ENCODE data around the gene JTB. TPM values are rescaled to one million over a fixed set of nuclear protein-coding genes. Genes with fewer than 3 reads are reported as not detected.

Gene JTB
- total and polyA plus RNA-seq, 2 of the 4 experiments (the other 2 are of a cell fraction) = 123 to 138 TPM

GRCh38 chr1:153941826-153942725, 35.4 kb downstream of the JTB start:
- ATAC-seq (ENCODE audit: low read depth) = no peak
- Histone ChIP-seq H4K8ac (ENCODE audit: low read depth in 2 of 2, low read length in 2 of 2) (no peak overlapping the region), H3K79me1 (ENCODE audit: low read depth in 1 of 2, low read length in 2 of 2) (peaks cover 15 to 54% of the 10 kb centered on the region in 2 experiments), H3K36me3 (ENCODE audit: control insufficient read depth, insufficient read depth, low read length) (peaks cover 48% of the 10 kb centered on the region), H2BK120ac (ENCODE audit: low read depth, low read length) (no peak overlapping the region), H2AK9ac (replicated peaks; ENCODE audit: low read depth, low read length, poor library complexity) (no peak overlapping the region), H4K91ac (ENCODE audit: insufficient read depth, low read depth, low read length) (no peak overlapping the region), H3K27me3 (ENCODE audit: control insufficient read depth, insufficient read depth, low read length) (no peaks in the 10 kb centered on the region), H3K9me1 (ENCODE audit: insufficient read depth, low read length) (peaks cover 21% of the 10 kb centered on the region; the same call in 1 of the 2 replicates), H3K56ac (ENCODE audit: extremely low read depth, insufficient read depth, low read length) (no peak overlapping the region), H3K4me2 (ENCODE audit: low read depth, low read length) (no peak overlapping the region), H3K27ac (ENCODE audit: insufficient read depth, low read length) (no peak overlapping the region), H2AFZ (replicated peaks; ENCODE audit: low read length, poor library complexity) (peak overlapping the region; percentile 7), H3K4ac (ENCODE audit: low read depth, low read length) (no peak overlapping the region), H2BK20ac (ENCODE audit: low read depth, low read length) (no peak overlapping the region), H4K20me1 (ENCODE audit: insufficient read depth, low read length) (peaks cover 5% of the 10 kb centered on the region), H3K14ac (replicated peaks; ENCODE audit: low read depth, low read length) (no peak overlapping the region), H2BK15ac (ENCODE audit: low read depth, low read length) (no peak overlapping the region), H2BK5ac (ENCODE audit: low read depth, low read length, poor library complexity, severe bottlenecking) (no peak overlapping the region), H3K9ac (ENCODE audit: low read depth, low read length) (no peak overlapping the region), H3K4me1 (ENCODE audit: control insufficient read depth, insufficient read depth, low read length) (peaks cover 9% of the 10 kb centered on the region), H3K23ac (ENCODE audit: low read depth, low read length) (no peak overlapping the region), H3K18ac (ENCODE audit: low read depth, low read length) (no peak overlapping the region), H3K9me3 (ENCODE audit: control insufficient read depth, insufficient read depth, low read length) (no peaks in the 10 kb centered on the region), H4K5ac (ENCODE audit: low read depth, low read length) (no peak overlapping the region), H3K4me3 (ENCODE audit: insufficient read depth, low read depth, low read length) (no peak overlapping the region), H2AK5ac (ENCODE audit: low read depth, low read length) (no peak overlapping the region)
- dilution Hi-C loops (cut with HindIII; ENCODE audit: low sequenced_read_pairs, unreplicated experiment) (no loop called here), intact Hi-C loops (cut with micrococcal nuclease) (no loop called here), in situ Hi-C loops (cut with MboI; ENCODE audit: low sequenced_read_pairs) (no loop called here)
- POLR2A ChIA-PET (ENCODE audit: unreplicated experiment) = interaction anchor here (1.1 kb wide), 1 partner anchor 16 kb away, joined by 3 read pairs; no protein-coding TSS in a partner anchor
- CTCF ChIA-PET = no interaction called here
- no peak for TF ChIP-seq RCOR1 (IDR thresholded peaks at IDR 0.05; ENCODE audit: insufficient replicate concordance, low read length)
- TF ChIP-seq RFX5 (IDR thresholded peaks at IDR 0.05; ENCODE audit: low read depth, low read length) = no peak
- TF ChIP-seq MAFK (IDR thresholded peaks at IDR 0.05; ENCODE audit: low read depth, low read length) = no peak
- TF ChIP-seq MXI1 (IDR thresholded peaks at IDR 0.05; ENCODE audit: borderline replicate concordance, low read depth, low read length) = no peak
- TF ChIP-seq FOS (IDR thresholded peaks at IDR 0.05; ENCODE audit: low read depth, low read length) = no peak
- TF ChIP-seq CEBPB (IDR thresholded peaks at IDR 0.05; ENCODE audit: low read depth, low read length) = no peak
- no peak for TF ChIP-seq SMC3 (IDR thresholded peaks at IDR 0.05; ENCODE audit: low read depth, low read length)
- no peak for TF ChIP-seq POLR2A (IDR thresholded peaks at IDR 0.05; ENCODE audit: low read depth, low read length)
- TF ChIP-seq, protein P1, sequence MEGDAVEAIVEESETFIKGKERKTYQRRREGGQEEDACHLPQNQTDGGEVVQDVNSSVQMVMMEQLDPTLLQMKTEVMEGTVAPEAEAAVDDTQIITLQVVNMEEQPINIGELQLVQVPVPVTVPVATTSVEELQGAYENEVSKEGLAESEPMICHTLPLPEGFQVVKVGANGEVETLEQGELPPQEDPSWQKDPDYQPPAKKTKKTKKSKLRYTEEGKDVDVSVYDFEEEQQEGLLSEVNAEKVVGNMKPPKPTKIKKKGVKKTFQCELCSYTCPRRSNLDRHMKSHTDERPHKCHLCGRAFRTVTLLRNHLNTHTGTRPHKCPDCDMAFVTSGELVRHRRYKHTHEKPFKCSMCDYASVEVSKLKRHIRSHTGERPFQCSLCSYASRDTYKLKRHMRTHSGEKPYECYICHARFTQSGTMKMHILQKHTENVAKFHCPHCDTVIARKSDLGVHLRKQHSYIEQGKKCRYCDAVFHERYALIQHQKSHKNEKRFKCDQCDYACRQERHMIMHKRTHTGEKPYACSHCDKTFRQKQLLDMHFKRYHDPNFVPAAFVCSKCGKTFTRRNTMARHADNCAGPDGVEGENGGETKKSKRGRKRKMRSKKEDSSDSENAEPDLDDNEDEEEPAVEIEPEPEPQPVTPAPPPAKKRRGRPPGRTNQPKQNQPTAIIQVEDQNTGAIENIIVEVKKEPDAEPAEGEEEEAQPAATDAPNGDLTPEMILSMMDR (conservative IDR thresholded peaks at IDR 0.05; ENCODE audit: low read depth, low read length) = no peak
- TF ChIP-seq RAD21 (IDR thresholded peaks at IDR 0.05; ENCODE audit: low read length) = no peak
- no peak for TF ChIP-seq NFE2L2 (IDR thresholded peaks at IDR 0.05; ENCODE audit: low read depth, low read length)
- TF ChIP-seq BHLHE40 (IDR thresholded peaks at IDR 0.05; ENCODE audit: low read depth, low read length) = no peak
- TF ChIP-seq, protein P2, sequence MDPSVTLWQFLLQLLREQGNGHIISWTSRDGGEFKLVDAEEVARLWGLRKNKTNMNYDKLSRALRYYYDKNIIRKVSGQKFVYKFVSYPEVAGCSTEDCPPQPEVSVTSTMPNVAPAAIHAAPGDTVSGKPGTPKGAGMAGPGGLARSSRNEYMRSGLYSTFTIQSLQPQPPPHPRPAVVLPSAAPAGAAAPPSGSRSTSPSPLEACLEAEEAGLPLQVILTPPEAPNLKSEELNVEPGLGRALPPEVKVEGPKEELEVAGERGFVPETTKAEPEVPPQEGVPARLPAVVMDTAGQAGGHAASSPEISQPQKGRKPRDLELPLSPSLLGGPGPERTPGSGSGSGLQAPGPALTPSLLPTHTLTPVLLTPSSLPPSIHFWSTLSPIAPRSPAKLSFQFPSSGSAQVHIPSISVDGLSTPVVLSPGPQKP (IDR thresholded peaks at IDR 0.05; ENCODE audit: borderline replicate concordance, low read depth, low read length) = no peak
- no peak for DNase-seq
- BruUV-seq (replicated peaks) = no TSS peak
- WGBS, 2 experiments (ENCODE audit: extremely low coverage in 2 of 2, insufficient read length in 1 of 2) = 100% methylated on average over 17 of the region's 34 CpGs; no CpG with 5 or more reads in 1 of the 2 experiments
